Neural cell (in vitro differentiated cells): ENCODE measurements around the gene PTTG1.

ENCODE experiments used
- CTCF ChIP-seq: fragments of 450-650 bp; IDR thresholded peaks from 2 replicates; pipeline ENCODE4 v1.5.1; 2014; ENCODE audit warnings: antibody characterized with exemption, mild to moderate bottlenecking, moderate library complexity; ENCODE audit not compliant: poor library complexity, severe bottlenecking
- MXI1 ChIP-seq: fragments of 450-650 bp; conservative IDR thresholded peaks from 2 replicates; pipeline ENCODE4 v1.6.1; 2014; ENCODE audit warnings: antibody characterized with exemption, mild to moderate bottlenecking; ENCODE audit not compliant: poor library complexity, severe bottlenecking
- POLR2AphosphoS5 ChIP-seq: IDR thresholded peaks from 2 replicates; pipeline ENCODE4 v1.6.1; 2012

GRCh38 chr5:160471761-160472160 is 50.1 kb downstream of the PTTG1 start:
- TF ChIP-seq POLR2AphosphoS5: no peak
- no peak for TF ChIP-seq CTCF
- no peak for TF ChIP-seq MXI1
